HUES48 (cell line): ENCODE data around the gene ITM2C.
A peak's percentile ranks its signal among the peaks of the same experiment; 100 is the strongest.

Experiments
- H3K27ac ChIP-seq: one replicate; pipeline ENCODE4 v1.7.0; 2013; ENCODE audit warnings: low read depth, low read length, inconsistent platforms
- H3K27me3 ChIP-seq: 2 replicates; pipeline ENCODE4 v1.6.1; 2013; ENCODE audit warnings: mild to moderate bottlenecking, low read length; ENCODE audit not compliant: control insufficient read depth, insufficient read depth
- H3K36me3 ChIP-seq: 2 replicates; pipeline ENCODE4 v1.6.1; 2013; ENCODE audit warnings: low read length; ENCODE audit not compliant: control insufficient read depth, insufficient read depth
- H3K4me1 ChIP-seq: 2 replicates; pipeline ENCODE4 v1.6.1; 2013; ENCODE audit warnings: mild to moderate bottlenecking, low read length; ENCODE audit not compliant: control insufficient read depth, insufficient read depth
- H3K4me3 ChIP-seq: 2 replicates; pipeline ENCODE4 v1.5.1; 2013; ENCODE audit warnings: mild to moderate bottlenecking, low read depth, low read length
- H3K9ac ChIP-seq: 2 replicates; pipeline ENCODE4 v1.6.1; 2013; ENCODE audit warnings: mild to moderate bottlenecking, low read depth, low read length, moderate library complexity
- H3K9me3 ChIP-seq: 2 replicates; pipeline ENCODE4 v1.6.1; 2013; ENCODE audit warnings: low read length; ENCODE audit not compliant: control insufficient read depth, insufficient read depth

The ITM2C gene

GRCh38 chr2:230903231-230904150 lies 38.7 kb downstream of the ITM2C start:
- Histone ChIP-seq H3K27ac (no peak overlapping the region), H3K9me3 (no peaks in the 10 kb centered on the region), H3K4me3 (no peak overlapping the region), H3K27me3 (peaks cover 12% of the 10 kb centered on the region), H3K9ac (no peak overlapping the region), H3K4me1 (peaks cover 38% of the 10 kb centered on the region), H3K36me3 (no peaks in the 10 kb centered on the region)

- Histone ChIP-seq H3K36me3 (no peaks in the 10 kb centered on the region), H3K4me1 (peaks cover 27% of the 10 kb centered on the region), H3K9me3 (no peaks in the 10 kb centered on the region), H3K4me3 (no peak overlapping the region), H3K27me3 (peaks cover 12% of the 10 kb centered on the region), H3K9ac (no peak overlapping the region), H3K27ac (peak overlapping the region; percentile 48)
Measured at GRCh38 chr2:230904856-230905447, 40.2 kb downstream of the ITM2C start.

GRCh38 chr2:230905448-230906421 lies 41.0 kb downstream of the ITM2C start:
- H3K9ac ChIP-seq: no peak overlapping the region
- H3K9me3 ChIP-seq: no peaks in the 10 kb centered on the region
- no peak overlapping the region for H3K4me3 ChIP-seq
- H3K27me3 ChIP-seq: peaks cover 12% of the 10 kb centered on the region
- peaks cover 27% of the 10 kb centered on the region for H3K4me1 ChIP-seq
- H3K27ac ChIP-seq: peak overlapping the region; percentile 48
- H3K36me3 ChIP-seq: no peaks in the 10 kb centered on the region

- no peaks in the 10 kb centered on the region for H3K36me3 ChIP-seq
- peaks cover 12% of the 10 kb centered on the region for H3K27me3 ChIP-seq
- H3K27ac ChIP-seq: no peak overlapping the region
- no peak overlapping the region for H3K4me3 ChIP-seq
- no peak overlapping the region for H3K9ac ChIP-seq
- H3K9me3 ChIP-seq: no peaks in the 10 kb centered on the region
- peaks cover 27% of the 10 kb centered on the region for H3K4me1 ChIP-seq
Measured at GRCh38 chr2:230906471-230907230, 41.9 kb downstream of the ITM2C start.

- Histone ChIP-seq H3K27ac (no peak overlapping the region), H3K9ac (no peak overlapping the region), H3K36me3 (no peaks in the 10 kb centered on the region), H3K9me3 (no peaks in the 10 kb centered on the region), H3K27me3 (peaks cover 12% of the 10 kb centered on the region), H3K4me3 (no peak overlapping the region), H3K4me1 (peaks cover 24% of the 10 kb centered on the region)
Measured at GRCh38 chr2:230907361-230908091, 42.8 kb downstream of the ITM2C start.

- Histone ChIP-seq H3K27me3 (peaks cover 12% of the 10 kb centered on the region), H3K27ac (peak overlapping the region; percentile 65), H3K36me3 (no peaks in the 10 kb centered on the region), H3K4me3 (no peak overlapping the region), H3K9ac (no peak overlapping the region), H3K9me3 (no peaks in the 10 kb centered on the region), H3K4me1 (peaks cover 18% of the 10 kb centered on the region)
Measured at GRCh38 chr2:230908092-230908594, 43.4 kb downstream of the ITM2C start.

- peaks cover 12% of the 10 kb centered on the region for H3K4me1 ChIP-seq
- H3K9ac ChIP-seq: no peak overlapping the region
- no peaks in the 10 kb centered on the region for H3K9me3 ChIP-seq
- no peaks in the 10 kb centered on the region for H3K36me3 ChIP-seq
- H3K27me3 ChIP-seq: peaks cover 12% of the 10 kb centered on the region
- H3K27ac ChIP-seq: peak overlapping the region; percentile 65
- no peak overlapping the region for H3K4me3 ChIP-seq
Measured at GRCh38 chr2:230908595-230909191, 44.0 kb downstream of the ITM2C start.

- Histone ChIP-seq H3K27ac (no peak overlapping the region), H3K4me1 (peaks cover 10% of the 10 kb centered on the region), H3K9ac (no peak overlapping the region), H3K36me3 (no peaks in the 10 kb centered on the region), H3K9me3 (no peaks in the 10 kb centered on the region), H3K4me3 (no peak overlapping the region), H3K27me3 (peaks cover 6% of the 10 kb centered on the region; the same call in 1 of the 2 replicates)
Measured at GRCh38 chr2:230909841-230910545, 45.3 kb downstream of the ITM2C start.

- H3K9ac ChIP-seq: no peak overlapping the region
- H3K4me3 ChIP-seq: no peak overlapping the region
- H3K4me1 ChIP-seq: peaks cover 3% of the 10 kb centered on the region; the same call in 1 of the 2 replicates
- H3K27me3 ChIP-seq: peaks cover 6% of the 10 kb centered on the region; the same call in 1 of the 2 replicates
- no peaks in the 10 kb centered on the region for H3K9me3 ChIP-seq
- H3K27ac ChIP-seq: no peak overlapping the region
- no peaks in the 10 kb centered on the region for H3K36me3 ChIP-seq
Measured at GRCh38 chr2:230910546-230911177, 45.9 kb downstream of the ITM2C start.
